Measurements from ENCODE around the gene CFAP251. TPM values are rescaled to one million over a fixed set of nuclear protein-coding genes. Genes with fewer than 3 reads are reported as not detected.
"Not testable (repeated sequence)": the region's sequence is repeated elsewhere in the genome, so short reads cannot be mapped to it uniquely, and the experiment has no call there.

Gene CFAP251
- total RNA-seq, 2 experiments from 2014 or later, result 1.9 to 2.2 TPM

DNA sequence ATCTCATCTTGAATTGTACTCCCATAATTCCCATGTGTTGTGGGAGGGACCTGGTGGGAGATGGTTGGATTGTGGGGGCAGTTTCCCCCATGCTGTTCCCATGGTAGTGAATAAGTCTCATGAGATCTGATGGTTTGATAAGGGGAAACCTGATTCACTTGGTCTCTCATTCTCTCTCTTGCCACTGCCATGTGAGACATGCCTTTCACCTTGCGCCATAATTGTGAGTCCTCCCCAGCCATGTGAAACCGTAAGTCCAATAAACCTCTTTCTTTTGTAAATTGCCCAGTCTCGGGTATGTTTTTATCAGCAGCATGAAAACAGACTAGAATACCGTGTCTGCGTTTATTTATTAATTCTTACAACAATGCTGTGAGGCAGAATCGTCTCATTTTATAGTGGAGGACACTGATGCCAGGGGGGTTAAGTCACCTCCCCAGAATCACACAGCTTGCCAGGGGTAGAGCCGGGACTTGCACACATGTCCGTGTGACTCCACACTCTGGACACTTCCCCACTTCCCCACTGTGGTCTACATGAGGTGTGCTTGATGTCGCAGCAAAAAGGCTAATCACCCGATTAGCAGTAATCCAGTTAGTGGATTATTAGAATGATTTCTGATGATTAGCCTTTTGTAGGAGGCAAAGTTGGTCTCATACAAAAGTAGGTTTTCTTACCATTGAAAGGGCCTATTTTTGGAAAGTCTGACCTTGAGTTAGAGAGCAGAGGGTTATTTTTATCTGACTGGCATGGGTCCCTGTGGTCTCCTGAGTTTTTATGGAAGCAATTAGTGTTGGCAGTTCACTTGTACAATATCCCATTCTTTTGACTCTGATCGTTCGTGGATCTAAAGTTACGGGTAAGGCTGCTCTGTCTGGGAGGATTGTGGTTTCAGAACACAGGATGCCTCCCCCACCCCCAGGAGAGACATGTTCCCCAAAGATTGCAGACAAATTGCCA lies 55.9 kb downstream of the CFAP251 start:
- Mint-ChIP-seq H3K4me3 (no peak overlapping the region), H3K9me3 (peaks cover 9% of the 10 kb centered on the region), H3K36me3 (ENCODE audit: low read depth) (peaks cover 2% of the 10 kb centered on the region), H3K27ac (no peak overlapping the region), H3K4me1 (no peaks in the 10 kb centered on the region), H3K27me3 (peaks cover 9% of the 10 kb centered on the region)
- ChIA-PET CTCF (no interaction called here), POLR2A (no interaction called here)
- DNase-seq, result no peak

DNA sequence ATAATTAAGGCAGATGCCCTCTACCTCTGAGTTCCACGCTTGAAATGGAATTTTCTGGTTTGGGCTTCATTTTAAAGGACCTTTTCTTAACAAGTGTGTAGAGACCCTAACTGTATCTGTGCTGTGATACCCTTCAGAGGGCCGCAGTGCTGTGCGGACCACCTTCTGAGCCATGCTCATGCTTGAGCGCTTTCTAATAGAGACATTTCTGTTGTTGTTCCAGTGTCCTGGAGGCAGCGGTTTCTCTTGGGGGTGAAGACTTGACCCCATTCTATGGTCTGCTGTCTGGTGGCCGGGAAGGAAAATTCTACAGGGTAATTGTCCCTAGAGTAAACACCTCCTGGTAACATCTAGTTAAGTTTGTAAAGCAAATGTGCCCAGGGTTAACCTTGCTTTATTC lies 56.6 kb downstream of the CFAP251 start:
- H3K27me3 Mint-ChIP-seq, result peaks cover 9% of the 10 kb centered on the region
- no peak overlapping the region for H3K4me3 Mint-ChIP-seq
- no peak for DNase-seq
- peaks cover 9% of the 10 kb centered on the region for H3K9me3 Mint-ChIP-seq
- no peak overlapping the region for H3K27ac Mint-ChIP-seq
- POLR2A ChIA-PET, result no interaction called here
- CTCF ChIA-PET, result no interaction called here
- H3K4me1 Mint-ChIP-seq, result no peaks in the 10 kb centered on the region
- H3K36me3 Mint-ChIP-seq (ENCODE audit: low read depth), result peaks cover 2% of the 10 kb centered on the region

DNA sequence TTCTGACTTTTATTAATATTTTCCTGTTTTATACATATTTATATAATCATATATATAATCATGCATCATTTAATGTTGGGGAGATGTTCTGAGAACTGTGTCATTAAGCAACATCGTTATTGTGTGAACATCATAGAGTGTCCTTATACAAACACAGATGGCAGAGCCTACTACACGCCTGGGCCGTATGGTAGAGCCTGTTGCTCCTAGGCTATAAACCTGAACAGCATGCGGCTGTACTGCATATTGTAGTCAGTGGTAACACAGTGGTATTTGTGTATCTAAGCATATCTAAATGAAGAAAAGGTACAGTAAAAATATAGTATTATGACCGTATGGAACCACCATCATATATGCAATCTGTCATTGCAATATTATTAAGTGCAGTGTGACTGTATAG lies 58.6 kb downstream of the CFAP251 start:
- POLR2A ChIA-PET, result no interaction called here
- no peaks in the 10 kb centered on the region for H3K4me1 Mint-ChIP-seq
- no peak overlapping the region for H3K27ac Mint-ChIP-seq
- H3K9me3 Mint-ChIP-seq, result peaks cover 9% of the 10 kb centered on the region
- peaks cover 9% of the 10 kb centered on the region for H3K27me3 Mint-ChIP-seq
- H3K4me3 Mint-ChIP-seq, result no peak overlapping the region
- CTCF ChIA-PET, result no interaction called here
- no peak for DNase-seq
- peaks cover 2% of the 10 kb centered on the region for H3K36me3 Mint-ChIP-seq (ENCODE audit: low read depth)

DNA sequence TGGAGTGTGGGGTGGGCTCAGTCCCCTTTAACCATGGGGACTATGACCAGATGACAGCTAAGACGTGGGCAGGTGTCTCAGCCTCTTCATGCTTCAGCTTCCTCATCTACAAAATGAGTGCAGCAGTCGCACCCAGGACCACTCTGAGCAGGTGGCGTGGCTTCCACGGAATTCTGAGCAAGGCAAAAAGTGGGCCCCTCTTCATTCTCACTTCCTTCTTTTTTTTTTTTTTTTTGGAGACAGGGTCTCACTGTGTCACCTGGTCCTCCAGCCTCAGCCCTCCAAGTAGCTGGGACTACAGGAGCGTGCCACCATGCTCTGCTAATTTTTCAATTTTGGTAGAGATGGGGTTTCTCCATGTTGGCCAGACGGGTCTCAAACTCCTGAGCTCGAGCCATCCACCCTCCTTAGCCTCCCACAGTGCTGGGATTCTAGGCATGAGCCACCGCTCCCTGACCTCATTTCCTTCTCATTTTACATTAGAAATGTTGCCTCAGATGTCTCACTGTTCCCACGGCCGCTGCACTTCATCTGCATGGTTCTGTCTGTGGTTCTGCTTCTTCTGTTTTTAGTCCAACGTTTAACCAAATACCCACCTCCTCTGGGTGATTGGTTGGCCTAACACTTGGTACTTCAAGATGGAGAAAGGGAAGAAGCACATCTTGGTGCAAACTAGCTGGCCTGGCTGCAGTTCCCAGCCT lies 61.9 kb downstream of the CFAP251 start:
- H3K27ac Mint-ChIP-seq, result no peak overlapping the region
- ChIA-PET CTCF (no interaction called here), POLR2A (no interaction called here)
- H3K4me1 Mint-ChIP-seq, result peaks cover 6% of the 10 kb centered on the region
- no peaks in the 10 kb centered on the region for H3K9me3 Mint-ChIP-seq
- H3K36me3 Mint-ChIP-seq (ENCODE audit: low read depth), result no peaks in the 10 kb centered on the region
- no peak overlapping the region for H3K4me3 Mint-ChIP-seq
- no peak for DNase-seq
- peaks cover 1% of the 10 kb centered on the region for H3K27me3 Mint-ChIP-seq

DNA sequence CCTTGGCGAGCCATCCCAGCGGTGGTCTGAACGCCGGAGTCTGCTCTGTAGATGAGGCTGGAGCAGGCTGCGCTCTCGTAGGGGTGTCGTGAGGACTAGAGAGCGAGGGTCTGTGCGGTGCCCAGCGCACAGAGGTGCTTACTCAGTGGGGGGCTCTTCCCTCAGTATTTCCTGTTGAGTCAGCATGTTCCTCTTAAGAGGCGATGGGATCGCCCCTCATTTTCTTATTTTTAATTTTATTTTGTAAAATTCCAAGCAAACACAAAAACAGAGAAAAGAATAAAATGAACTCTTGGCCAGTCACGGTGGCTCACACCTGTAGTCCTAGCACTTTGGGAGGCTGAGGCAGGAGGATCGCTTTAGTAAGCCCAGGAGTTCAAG lies 62.5 kb downstream of the CFAP251 start:
- Mint-ChIP-seq H3K36me3 (ENCODE audit: low read depth) (no peaks in the 10 kb centered on the region), H3K9me3 (no peaks in the 10 kb centered on the region), H3K27me3 (no peaks in the 10 kb centered on the region), H3K4me1 (peaks cover 6% of the 10 kb centered on the region), H3K4me3 (no peak overlapping the region), H3K27ac (no peak overlapping the region)
- DNase-seq, result no peak
- CTCF ChIA-PET, result no interaction called here
- POLR2A ChIA-PET, result no interaction called here

DNA sequence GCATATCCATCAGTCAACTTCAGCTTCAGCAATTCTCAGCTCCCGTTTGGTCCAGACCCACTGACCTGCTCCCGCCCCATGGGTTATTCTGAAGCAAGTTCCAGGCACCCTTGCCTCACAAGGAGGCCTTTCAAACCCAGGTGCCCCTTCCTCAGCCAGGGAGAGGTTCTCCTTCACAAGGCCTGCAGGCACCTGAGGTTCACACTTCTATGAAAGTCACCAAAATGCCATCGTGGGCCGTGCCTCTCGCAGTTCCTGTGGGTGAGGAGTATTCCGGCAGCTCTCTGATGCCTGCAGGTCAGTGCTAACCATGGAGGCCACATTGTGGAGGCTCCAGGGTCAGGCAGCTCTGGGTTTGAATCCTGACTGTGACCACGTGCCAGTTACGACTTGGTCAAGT lies 63.1 kb downstream of the CFAP251 start:
- Mint-ChIP-seq H3K4me1 (peaks cover 6% of the 10 kb centered on the region), H3K36me3 (ENCODE audit: low read depth) (no peaks in the 10 kb centered on the region), H3K27ac (no peak overlapping the region), H3K9me3 (no peaks in the 10 kb centered on the region), H3K4me3 (no peak overlapping the region), H3K27me3 (no peaks in the 10 kb centered on the region)
- DNase-seq, result no peak
- POLR2A ChIA-PET, result no interaction called here
- CTCF ChIA-PET, result no interaction called here

DNA sequence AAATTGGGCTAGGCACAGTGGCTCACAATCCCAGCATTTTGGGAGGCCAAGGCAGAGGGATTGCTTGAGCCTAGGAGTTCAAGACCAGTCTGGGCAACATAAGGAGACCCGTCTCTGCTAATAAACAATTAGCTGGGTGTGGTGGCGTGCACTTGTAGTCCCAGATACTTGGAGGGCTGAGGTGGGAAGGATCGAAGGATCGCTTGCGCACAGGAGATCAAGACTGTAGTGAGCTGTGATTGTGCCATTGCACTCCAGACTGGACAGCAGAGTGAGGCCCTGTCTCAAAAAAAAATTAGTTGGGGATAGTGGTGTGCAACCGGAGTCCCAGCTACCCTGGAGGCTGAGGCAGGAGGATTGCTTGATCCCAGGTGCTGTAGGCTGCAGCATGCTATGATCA lies 64.6 kb downstream of the CFAP251 start:
- no peaks in the 10 kb centered on the region for H3K36me3 Mint-ChIP-seq (ENCODE audit: low read depth)
- H3K27ac Mint-ChIP-seq, result no peak overlapping the region
- H3K4me1 Mint-ChIP-seq, result peaks cover 6% of the 10 kb centered on the region
- ChIA-PET POLR2A (no interaction called here), CTCF (interaction anchor here (1.1 kb wide), 1 partner anchor 9 kb away, joined by 3 read pairs; no protein-coding TSS in a partner anchor)
- no peaks in the 10 kb centered on the region for H3K27me3 Mint-ChIP-seq
- no peak overlapping the region for H3K4me3 Mint-ChIP-seq
- H3K9me3 Mint-ChIP-seq, result no peaks in the 10 kb centered on the region
- no peak for DNase-seq

DNA sequence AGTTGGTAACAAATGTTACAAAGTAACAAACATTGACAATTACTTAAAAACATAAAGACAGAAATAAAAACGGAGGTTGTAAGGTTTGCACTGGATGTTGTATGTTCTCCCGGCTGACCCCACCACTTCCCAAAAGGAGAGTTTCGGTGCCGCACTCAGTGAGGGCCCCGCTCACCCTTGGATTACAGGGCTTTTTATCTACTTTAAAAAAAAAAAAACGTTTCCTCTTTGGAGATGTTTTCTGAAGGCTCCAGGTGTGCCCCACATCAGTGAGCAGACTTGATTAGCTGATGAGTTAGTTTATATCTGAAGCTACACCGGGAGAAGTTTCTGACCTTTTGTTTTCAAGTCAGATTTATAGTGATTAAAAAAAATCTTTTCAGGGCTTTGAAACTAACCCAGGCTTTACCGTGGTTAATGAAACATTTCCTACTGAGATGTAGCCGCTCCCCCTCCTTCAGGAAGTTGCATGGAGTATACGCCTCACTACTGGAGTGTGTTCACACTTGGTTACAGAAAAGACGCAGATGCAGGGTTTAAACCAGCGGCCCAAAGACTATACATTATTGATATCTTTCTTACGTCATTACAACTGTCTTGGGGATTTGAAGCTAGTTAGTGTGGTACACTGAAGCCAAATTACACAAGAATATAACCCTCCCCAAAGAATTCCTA lies 65.3 kb downstream of the CFAP251 start:
- no peak overlapping the region for H3K27ac Mint-ChIP-seq
- no peaks in the 10 kb centered on the region for H3K27me3 Mint-ChIP-seq
- no peaks in the 10 kb centered on the region for H3K9me3 Mint-ChIP-seq
- H3K4me1 Mint-ChIP-seq, result peaks cover 6% of the 10 kb centered on the region
- H3K36me3 Mint-ChIP-seq (ENCODE audit: low read depth), result no peaks in the 10 kb centered on the region
- H3K4me3 Mint-ChIP-seq, result no peak overlapping the region
- ChIA-PET POLR2A (no interaction called here), CTCF (interaction anchor here (1.1 kb wide), 1 partner anchor 9 kb away, joined by 3 read pairs; no protein-coding TSS in a partner anchor)
- DNase-seq, result no peak

DNA sequence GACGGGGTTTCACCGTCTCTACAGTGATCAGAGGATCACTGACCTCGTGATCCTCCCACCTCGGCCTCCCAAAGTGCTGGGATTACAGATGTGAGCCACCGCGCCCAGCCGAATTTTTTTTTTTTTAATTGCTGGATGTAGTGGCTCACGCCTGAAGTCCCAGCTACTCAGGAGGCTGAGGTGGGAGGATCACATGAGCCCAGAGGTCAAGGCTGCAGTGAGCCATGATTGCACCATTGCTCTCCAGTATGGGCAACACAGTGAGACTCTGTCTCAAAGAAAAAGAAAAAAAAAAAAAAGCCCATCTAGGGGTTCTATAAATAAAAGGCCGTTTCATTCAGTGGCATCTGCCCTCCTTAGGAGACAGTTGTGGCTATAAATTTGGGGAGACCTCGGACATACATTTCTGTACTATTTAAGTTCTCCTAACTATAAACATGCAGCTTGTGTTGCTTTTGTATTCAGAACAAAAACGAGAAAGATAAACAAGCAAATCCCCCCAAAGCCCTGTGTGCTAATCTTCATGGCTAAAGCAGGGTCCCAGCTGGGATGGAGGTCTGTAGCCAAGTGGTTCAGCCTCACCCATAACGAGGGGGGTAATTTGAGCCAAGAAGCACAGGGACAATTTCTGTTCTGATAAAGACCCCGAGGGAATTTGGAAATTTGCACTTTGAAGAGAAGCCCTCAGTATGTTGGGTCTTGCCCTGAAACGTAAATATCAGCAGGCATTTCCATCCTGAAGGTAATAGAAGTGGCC lies 68.3 kb downstream of the CFAP251 start:
- Mint-ChIP-seq H3K4me3 (no peak overlapping the region), H3K36me3 (ENCODE audit: low read depth) (no peaks in the 10 kb centered on the region), H3K9me3 (no peaks in the 10 kb centered on the region), H3K27ac (no peak overlapping the region), H3K27me3 (no peaks in the 10 kb centered on the region), H3K4me1 (peaks cover 16% of the 10 kb centered on the region)
- CTCF ChIA-PET, result interaction anchor here (0.7 kb wide), 1 partner anchor 12 kb away, joined by 4 read pairs; no protein-coding TSS in a partner anchor
- no peak for DNase-seq
- POLR2A ChIA-PET, result no interaction called here

DNA sequence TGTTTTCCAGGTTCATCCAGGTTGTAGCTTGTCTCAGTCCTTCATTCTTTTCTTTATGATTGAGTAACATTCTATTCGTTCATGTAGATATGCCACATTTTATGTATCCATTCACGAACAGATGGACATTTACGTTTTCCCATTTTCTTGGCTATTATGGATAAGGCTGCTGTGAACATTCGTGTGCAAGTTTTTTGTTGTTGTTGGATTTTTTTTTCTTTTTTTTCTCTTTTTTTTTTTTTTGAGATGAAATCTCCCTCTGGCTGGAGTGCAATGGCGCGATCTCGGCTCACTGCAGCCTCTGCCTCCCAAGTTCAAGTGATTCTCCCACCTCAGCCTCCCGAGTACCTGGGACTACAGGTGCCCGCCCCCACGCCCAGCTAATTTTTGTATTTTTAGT lies 70.1 kb downstream of the CFAP251 start:
- H3K27me3 Mint-ChIP-seq; H3K27ac Mint-ChIP-seq; POLR2A ChIA-PET; H3K9me3 Mint-ChIP-seq; H3K36me3 Mint-ChIP-seq (ENCODE audit: low read depth); DNase-seq; H3K4me3 Mint-ChIP-seq: not testable (repeated sequence)
- H3K4me1 Mint-ChIP-seq, result peaks cover 24% of the 10 kb centered on the region
- CTCF ChIA-PET, result interaction anchor here (0.6 kb wide), 1 partner anchor 67 kb away, joined by 4 read pairs; no protein-coding TSS in a partner anchor

DNA sequence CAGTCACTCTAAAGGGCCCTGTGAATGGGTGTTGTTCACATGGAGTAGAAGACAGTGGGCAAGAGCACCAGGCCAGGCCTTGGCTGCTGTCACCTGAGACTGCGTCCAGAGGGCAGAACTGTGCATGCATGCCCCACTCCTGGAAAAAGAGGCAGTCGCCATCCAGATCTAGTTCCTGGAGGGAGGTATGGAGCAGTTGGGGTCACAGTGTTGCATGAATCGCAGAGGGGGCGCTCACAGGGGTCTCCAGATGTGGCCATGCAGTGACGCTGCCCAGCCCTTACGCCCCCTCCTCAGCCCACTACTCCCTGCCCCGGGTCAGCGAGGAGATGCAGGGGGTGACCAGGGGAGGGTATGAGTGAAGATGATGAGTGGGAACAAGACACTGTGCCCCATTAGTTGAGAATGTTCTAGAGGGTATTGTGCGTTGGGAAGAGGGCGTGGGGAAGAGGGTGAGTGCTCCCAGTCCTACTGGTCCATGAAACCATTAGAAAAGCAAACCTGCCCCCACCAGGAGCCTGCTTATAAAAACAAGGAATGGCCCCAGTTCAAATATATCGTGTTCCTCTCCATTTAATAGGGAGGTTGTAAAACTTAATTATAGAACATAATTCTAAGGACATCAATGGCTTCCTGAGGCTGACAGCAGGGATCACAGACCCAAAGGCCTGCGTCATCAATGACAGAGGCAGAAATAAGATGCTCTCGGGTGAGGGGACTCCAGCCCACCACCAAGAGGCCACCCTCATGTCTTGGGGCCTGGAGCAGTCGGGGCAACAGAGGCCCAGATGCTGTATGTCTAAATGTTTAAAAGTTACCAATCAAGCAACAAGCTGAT lies 71.1 kb downstream of the CFAP251 start:
- H3K36me3 Mint-ChIP-seq (ENCODE audit: low read depth), result no peaks in the 10 kb centered on the region
- no peak overlapping the region for H3K4me3 Mint-ChIP-seq
- no peak for DNase-seq
- no peak overlapping the region for H3K27ac Mint-ChIP-seq
- no peaks in the 10 kb centered on the region for H3K9me3 Mint-ChIP-seq
- no peaks in the 10 kb centered on the region for H3K27me3 Mint-ChIP-seq
- POLR2A ChIA-PET, result no interaction called here
- H3K4me1 Mint-ChIP-seq, result peaks cover 19% of the 10 kb centered on the region
- CTCF ChIA-PET, result no interaction called here

DNA sequence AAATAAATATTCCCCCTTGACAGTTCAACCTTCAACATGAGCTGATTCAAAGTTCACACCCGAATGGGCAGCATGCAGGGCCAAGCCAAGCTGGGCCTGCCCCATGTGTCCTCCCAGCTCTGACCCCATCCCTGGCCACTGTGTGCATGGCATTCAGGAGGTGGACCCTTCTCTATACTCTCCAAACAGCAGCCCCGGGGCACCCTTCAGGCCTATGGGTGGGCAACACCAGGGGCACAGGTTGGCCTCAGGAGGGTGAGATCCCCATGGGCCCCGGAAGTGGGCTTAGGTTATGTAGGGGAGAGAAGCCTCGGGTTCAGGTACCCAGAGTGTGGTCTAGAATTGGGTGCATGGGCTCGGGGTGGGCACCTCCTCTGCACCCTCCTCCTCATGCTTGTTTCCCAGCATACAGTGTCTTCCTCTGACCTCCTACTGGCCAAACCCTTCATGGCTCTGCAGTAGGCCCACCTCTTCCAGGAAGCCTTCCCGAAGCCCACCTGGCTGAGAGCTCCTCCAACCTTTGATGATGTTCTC lies 71.8 kb downstream of the CFAP251 start:
- ChIA-PET POLR2A (interaction anchor here (0.7 to 1.9 kb wide), 2 partner anchors 17 to 72 kb away, joined by 3 to 8 read pairs; partner anchors contain the start of gene CFAP251), CTCF (interaction anchor here (1.5 kb wide), 1 partner anchor 102 kb away, joined by 3 read pairs; the partner anchor contains the start of gene PSMD9)
- no peak for DNase-seq
- Mint-ChIP-seq H3K4me3 (no peak overlapping the region), H3K27ac (no peak overlapping the region), H3K27me3 (peaks cover 1% of the 10 kb centered on the region), H3K9me3 (no peaks in the 10 kb centered on the region), H3K4me1 (peaks cover 19% of the 10 kb centered on the region), H3K36me3 (ENCODE audit: low read depth) (no peaks in the 10 kb centered on the region)
